Right atrium auricular region (tissue), 2 donors: ENCODE results near the gene FAM53A. TPM values are rescaled to one million over a fixed set of nuclear protein-coding genes. Genes with fewer than 3 reads are reported as not detected.

ENCODE experiments used
- DNase-seq: peaks from one replicate; pipeline ENCODE4 v3.0.0-alpha.2; 2019; ENCODE audit warnings: low spot score
- H3K27ac ChIP-seq, 2 donors: fragments of 200-600 bp; sonication (generic); 1 replicate in 1 of 2; 2 replicates in 1 of 2; pipeline ENCODE4 v1.5.1; 2016 to 2019
- H3K27me3 ChIP-seq, 2 donors: fragments of 200-600 bp; sonication (generic); one replicate each; pipeline versions ENCODE4 v1.5.1 to v1.6.0; 2017 to 2019
- H3K36me3 ChIP-seq: fragments of 200-600 bp; sonication (generic); one replicate; pipeline ENCODE4 v1.5.1; 2016
- H3K4me1 ChIP-seq, 2 donors: fragments of 200-600 bp; sonication (generic); one replicate each; pipeline versions ENCODE4 v1.5.1 to v1.6.0; 2017 to 2019
- H3K4me3 ChIP-seq, 2 donors: fragments of 200-600 bp; sonication (generic); 1 replicate in 1 of 2; 2 replicates in 1 of 2; pipeline ENCODE4 v1.5.1; 2017 to 2019; ENCODE audit warnings: mild to moderate bottlenecking in 1 of 2, moderate library complexity in 1 of 2
- H3K9me3 ChIP-seq, 2 donors: fragments of 200-600 bp; sonication (generic); one replicate each; pipeline ENCODE4 v1.5.1; 2019
- total RNA-seq, 2 donors: library from RNA; depleted of rRNA; stranded (reverse); fragments of >200 nt; gene quantifications; one replicate each; pipeline ENCODE4 v1.1.0, GENCODE V29; 2016
- TF ChIP-seq, protein P1 (sequence below), 2 donors: fragments of 200-600 bp; sonication (generic); IDR thresholded peaks; one replicate each; pipeline ENCODE4 v1.5.1; 2019; ENCODE audit warnings: antibody characterized with exemption in 2 of 2

Gene FAM53A
- total RNA-seq, 2 donors from 2014 or later = 1.0 to 1.9 TPM

DNA sequence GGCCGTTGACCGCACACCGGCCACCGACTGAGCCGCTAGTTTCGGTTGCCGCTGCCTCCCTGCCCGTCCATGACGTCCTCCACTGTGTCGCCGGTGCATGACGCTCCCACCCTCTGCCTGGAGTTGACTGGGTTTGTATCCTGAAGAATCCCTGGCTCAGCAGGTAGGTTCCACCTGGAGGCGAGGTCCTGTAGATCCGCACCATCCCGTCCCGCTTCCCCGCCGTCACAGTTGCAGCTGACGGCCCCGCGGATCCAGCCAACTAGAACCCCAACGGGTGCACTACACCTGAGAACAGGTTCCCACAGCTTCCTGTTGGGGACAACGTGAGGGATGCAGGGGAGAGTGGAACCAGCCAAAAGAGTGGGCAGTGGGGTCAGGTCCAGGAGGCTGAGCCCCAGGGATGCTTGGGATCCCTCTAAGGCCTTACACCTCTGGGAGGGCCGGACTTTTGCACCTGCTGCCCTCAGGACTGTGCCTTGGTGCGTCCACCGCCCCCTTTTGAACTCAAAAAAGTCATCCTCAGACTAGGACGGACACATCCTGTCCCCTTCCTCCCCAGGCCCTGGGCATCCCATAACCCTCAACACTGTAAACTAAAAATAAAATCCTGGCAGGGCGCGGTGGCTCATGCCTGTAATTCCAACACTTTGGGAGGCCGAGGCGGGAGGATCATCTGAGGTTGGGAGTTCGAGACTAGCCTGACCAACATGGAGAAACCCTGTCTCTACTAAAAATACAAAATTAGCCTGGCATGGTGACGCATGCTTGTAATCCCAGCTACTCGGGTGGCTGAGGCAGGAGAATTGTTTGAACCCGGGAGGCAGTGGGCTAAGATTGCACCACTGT, 29.1 kb upstream of the FAM53A start:
- TF ChIP-seq, protein P1, sequence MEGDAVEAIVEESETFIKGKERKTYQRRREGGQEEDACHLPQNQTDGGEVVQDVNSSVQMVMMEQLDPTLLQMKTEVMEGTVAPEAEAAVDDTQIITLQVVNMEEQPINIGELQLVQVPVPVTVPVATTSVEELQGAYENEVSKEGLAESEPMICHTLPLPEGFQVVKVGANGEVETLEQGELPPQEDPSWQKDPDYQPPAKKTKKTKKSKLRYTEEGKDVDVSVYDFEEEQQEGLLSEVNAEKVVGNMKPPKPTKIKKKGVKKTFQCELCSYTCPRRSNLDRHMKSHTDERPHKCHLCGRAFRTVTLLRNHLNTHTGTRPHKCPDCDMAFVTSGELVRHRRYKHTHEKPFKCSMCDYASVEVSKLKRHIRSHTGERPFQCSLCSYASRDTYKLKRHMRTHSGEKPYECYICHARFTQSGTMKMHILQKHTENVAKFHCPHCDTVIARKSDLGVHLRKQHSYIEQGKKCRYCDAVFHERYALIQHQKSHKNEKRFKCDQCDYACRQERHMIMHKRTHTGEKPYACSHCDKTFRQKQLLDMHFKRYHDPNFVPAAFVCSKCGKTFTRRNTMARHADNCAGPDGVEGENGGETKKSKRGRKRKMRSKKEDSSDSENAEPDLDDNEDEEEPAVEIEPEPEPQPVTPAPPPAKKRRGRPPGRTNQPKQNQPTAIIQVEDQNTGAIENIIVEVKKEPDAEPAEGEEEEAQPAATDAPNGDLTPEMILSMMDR (IDR thresholded peaks at IDR 0.05) = no peak
- no peak for DNase-seq
- Histone ChIP-seq H3K27ac (peak overlapping the region; percentile 99), H3K9me3 (no peaks in the 10 kb centered on the region), H3K4me1 (peaks cover 0 to 51% of the 10 kb centered on the region in 2 donors), H3K4me3 (peak overlapping the region; percentile 93 to 96), H3K36me3 (peaks cover 16% of the 10 kb centered on the region), H3K27me3 (no peaks in the 10 kb centered on the region)

DNA sequence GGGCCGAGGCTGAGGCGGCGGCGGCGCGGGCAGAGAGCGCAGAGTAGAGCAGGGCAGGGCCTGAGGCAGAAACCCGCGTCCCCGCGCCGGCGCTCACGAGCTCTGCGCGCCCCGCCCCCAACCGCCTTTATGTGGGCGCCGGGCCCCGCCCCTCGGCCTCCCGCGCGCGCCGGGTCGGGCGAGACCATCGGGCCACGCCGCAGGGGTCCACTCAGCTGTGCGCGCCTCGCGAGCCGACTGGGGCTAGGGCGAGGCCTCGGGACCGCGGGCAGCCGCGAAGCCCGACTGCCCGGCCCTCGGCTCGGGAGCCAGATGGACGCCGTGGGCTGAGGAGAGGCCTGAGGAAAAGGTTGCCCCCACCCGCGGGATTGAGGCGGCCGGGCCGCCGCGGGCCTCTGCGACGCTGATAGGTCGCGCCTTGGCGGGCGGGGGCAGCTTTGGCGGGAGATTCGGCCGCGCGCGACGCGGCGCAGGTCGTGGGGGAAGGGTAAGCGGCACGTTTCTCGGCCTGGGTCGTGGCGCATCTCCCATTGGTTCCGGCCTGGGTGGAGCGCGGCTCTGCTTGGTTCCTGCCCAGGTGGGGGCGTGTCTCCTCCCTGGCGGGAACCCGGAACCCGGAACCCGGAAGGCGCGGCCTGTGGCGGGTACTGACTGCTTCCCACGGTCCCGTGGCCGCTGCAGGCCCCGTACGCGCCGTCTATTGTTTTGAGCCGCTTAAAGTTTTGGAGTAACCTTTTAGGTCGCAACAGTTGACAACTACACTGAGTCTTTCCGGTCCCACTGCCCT, 28.3 kb upstream of the FAM53A start, which contains the start of gene SLBP:
Gene SLBP (minus strand): TSS at position 104 of the 787 bp plus-strand sequence. CDS start 131 bp downstream, outside the sequence.
- Histone ChIP-seq H3K36me3 (peaks cover 9% of the 10 kb centered on the region), H3K4me3 (peak within 1 kb of the TSS; percentile 93 to 96), H3K4me1 (peaks cover 0 to 43% of the 10 kb centered on the region in 2 donors), H3K27ac (peak within 1 kb of the TSS; percentile 99), H3K27me3 (no peaks in the 10 kb centered on the region), H3K9me3 (no peaks in the 10 kb centered on the region)
- DNase-seq = peak; percentile 96
- TF ChIP-seq, protein P1 (IDR thresholded peaks at IDR 0.05) = no peak

DNA sequence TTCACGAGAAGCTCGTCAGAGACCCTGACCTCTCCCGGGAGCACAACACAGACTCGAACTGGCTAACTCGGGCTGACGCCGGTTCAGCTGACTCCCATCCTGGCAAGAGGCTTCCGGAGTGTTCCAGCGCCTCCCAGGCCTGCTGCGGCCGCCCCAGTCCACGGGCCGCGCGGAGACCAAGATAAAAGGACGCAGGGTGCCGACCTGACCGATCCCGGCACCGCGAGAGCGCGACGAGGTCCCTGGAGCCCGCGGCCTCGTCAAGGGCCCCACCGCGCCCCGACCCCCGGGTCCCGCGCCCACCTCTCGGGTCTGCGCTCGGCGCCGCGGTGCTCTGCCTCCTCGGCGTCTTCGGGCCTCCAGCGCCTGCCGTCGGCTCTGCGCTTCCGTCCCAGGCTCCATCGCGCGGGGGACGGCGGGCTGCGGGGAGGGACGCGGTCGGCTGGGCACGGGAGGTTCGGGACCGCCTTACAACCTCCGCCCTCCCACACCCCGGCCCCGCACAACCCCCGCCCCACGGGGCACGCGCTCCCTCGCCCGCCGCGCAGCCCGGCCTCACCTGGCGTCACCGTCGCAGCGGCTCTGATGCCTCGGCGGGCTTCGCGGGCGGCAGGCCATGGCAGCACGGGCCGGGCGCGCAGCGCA, 27.6 kb upstream of the FAM53A start:
- Histone ChIP-seq H3K27ac (peak overlapping the region; percentile 99), H3K4me1 (peaks cover 0 to 43% of the 10 kb centered on the region in 2 donors), H3K4me3 (peak overlapping the region; percentile 93 to 96), H3K27me3 (no peaks in the 10 kb centered on the region), H3K36me3 (peaks cover 3% of the 10 kb centered on the region), H3K9me3 (no peaks in the 10 kb centered on the region)
- TF ChIP-seq, protein P1 (IDR thresholded peaks at IDR 0.05) = no peak
- no peak for DNase-seq

DNA sequence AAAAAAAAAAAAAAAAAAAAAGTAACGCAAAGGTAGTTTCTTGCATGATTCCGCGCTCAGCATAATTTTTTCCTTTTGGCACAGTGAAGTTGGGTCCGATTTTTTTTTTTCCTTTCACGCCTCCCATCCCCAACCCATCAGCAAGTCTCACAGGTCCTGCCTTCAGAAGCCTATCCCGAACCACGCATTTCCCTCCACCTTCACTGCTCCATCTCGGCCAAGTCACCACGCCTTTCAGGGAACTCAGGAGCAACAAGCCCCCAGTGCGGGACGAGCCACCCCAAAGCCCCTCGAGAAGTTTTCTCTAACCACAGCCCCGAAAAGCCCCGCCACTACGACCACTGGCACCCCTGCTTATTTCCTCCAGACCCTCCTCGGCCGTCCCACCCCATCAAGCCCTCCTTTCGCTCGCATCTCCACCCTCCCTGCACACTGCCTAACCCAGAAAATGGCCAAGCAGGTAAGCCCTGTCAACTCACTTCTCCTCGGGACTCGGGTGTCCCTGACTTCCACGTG, 27.0 kb upstream of the FAM53A start:
- TF ChIP-seq, protein P1 (IDR thresholded peaks at IDR 0.05) = no peak
- no peak for DNase-seq
- Histone ChIP-seq H3K9me3 (no peaks in the 10 kb centered on the region), H3K4me3 (peak overlapping the region; percentile 93 to 96), H3K36me3 (peaks cover 7% of the 10 kb centered on the region), H3K27ac (peak overlapping the region; percentile 99), H3K4me1 (peaks cover 0 to 40% of the 10 kb centered on the region in 2 donors), H3K27me3 (no peaks in the 10 kb centered on the region)

DNA sequence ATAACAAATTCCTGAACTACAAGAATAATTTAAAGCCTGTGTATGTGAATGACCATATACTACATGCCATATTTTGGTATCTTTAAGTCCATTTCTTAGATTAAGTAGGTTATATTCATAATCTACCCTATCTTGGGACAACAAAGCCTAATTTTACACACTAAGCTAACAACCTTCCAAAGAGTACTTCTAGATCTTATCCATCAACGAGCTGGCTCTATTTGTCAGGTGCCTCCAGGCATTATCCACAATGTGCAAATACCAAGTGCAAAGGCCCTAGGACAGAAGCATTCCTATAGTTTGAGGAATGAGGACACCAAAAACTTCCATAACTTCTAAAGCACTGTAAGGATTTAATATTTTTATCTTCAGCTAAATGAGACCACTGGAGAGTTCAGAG, 24.5 kb upstream of the FAM53A start:
- H3K27me3 ChIP-seq = no peaks in the 10 kb centered on the region
- H3K4me3 ChIP-seq = no peak overlapping the region
- H3K4me1 ChIP-seq = peaks cover 0 to 16% of the 10 kb centered on the region in 2 donors
- no peak for DNase-seq
- H3K9me3 ChIP-seq = no peaks in the 10 kb centered on the region
- TF ChIP-seq, protein P1 (IDR thresholded peaks at IDR 0.05) = no peak
- no peak overlapping the region for H3K27ac ChIP-seq
- peaks cover 12% of the 10 kb centered on the region for H3K36me3 ChIP-seq
